CD4-positive, alpha-beta T cell (primary cell): ENCODE data around the gene AHCYL1. TPM values are rescaled to one million over a fixed set of nuclear protein-coding genes. Genes with fewer than 3 reads are reported as not detected.

Experiments used
- ATAC-seq: fragments of 200-7000 bp; cut with Tn5 transposase; one replicate; pipeline ENCODE4 v1.10.0; 2022; ENCODE audit warnings: mild to moderate bottlenecking; ENCODE audit not compliant: poor library complexity
- CTCF ChIA-PET: fragments of 350-600 bp; sonication (Branson Sonifier 250); formaldehyde crosslinking; loops from one replicate; lab custom pipeline; 2021; ENCODE audit warnings: antibody characterized with exemption, inconsistent platforms; lab: Charles Lee
- POLR2A ChIA-PET: fragments of 350-600 bp; sonication (Branson Sonifier 250); formaldehyde crosslinking; loops from one replicate; lab custom pipeline; 2021; ENCODE audit warnings: antibody characterized with exemption, inconsistent platforms; lab: Charles Lee
- DNase-seq, 14 experiments: peaks; one replicate each; pipeline ENCODE4 v3.0.0-alpha.2; 2013 to 2020; ENCODE audit warnings: mixed read lengths in 2 of 14
- H3K27ac ChIP-seq, 2 donors: one replicate each; pipeline versions ENCODE4 v1.5.1 to v1.7.0; 2013; ENCODE audit warnings: low read length in 2 of 2, low read depth in 1 of 2, mild to moderate bottlenecking in 1 of 2
- H3K27me3 ChIP-seq, 2 experiments: 1 replicate in 1 of 2; 2 replicates in 1 of 2; pipeline versions ENCODE4 v1.6.1 to v1.7.0; 2013; ENCODE audit warnings: low read length in 2 of 2, control low read depth in 1 of 2, mild to moderate bottlenecking in 1 of 2, moderate library complexity in 1 of 2; ENCODE audit not compliant: insufficient read depth in 2 of 2, control insufficient read depth in 1 of 2
- H3K36me3 ChIP-seq: one replicate; pipeline ENCODE4 v1.6.1; 2013; ENCODE audit warnings: low read length, control low read depth; ENCODE audit not compliant: insufficient read depth
- H3K4me1 ChIP-seq: one replicate; pipeline ENCODE4 v1.6.1; 2013; ENCODE audit warnings: low read length, control low read depth; ENCODE audit not compliant: insufficient read depth
- H3K4me3 ChIP-seq: one replicate; pipeline ENCODE4 v1.5.1; 2013; ENCODE audit warnings: mild to moderate bottlenecking, low read length, moderate library complexity
- H3K9me3 ChIP-seq, 2 experiments: 1 replicate in 1 of 2; 2 replicates in 1 of 2; pipeline versions ENCODE4 v1.6.1 to v1.7.0; 2013; ENCODE audit warnings: low read length in 2 of 2, mild to moderate bottlenecking in 2 of 2, control low read depth in 1 of 2, moderate library complexity in 1 of 2; ENCODE audit not compliant: control insufficient read depth in 1 of 2, insufficient read depth in 1 of 2
- H3K27ac Mint-ChIP-seq: one replicate; pipeline ENCODE4 v1.8.0; 2020; ENCODE audit warnings: mixed read lengths
- H3K27me3 Mint-ChIP-seq: one replicate; pipeline ENCODE4 v1.8.0; 2021; ENCODE audit warnings: mixed read lengths
- H3K36me3 Mint-ChIP-seq: one replicate; pipeline ENCODE4 v1.8.0; 2021; ENCODE audit warnings: low read depth, mixed read lengths
- H3K4me1 Mint-ChIP-seq: one replicate; pipeline ENCODE4 v1.8.0; 2021; ENCODE audit warnings: low read depth, mixed read lengths
- H3K4me3 Mint-ChIP-seq: one replicate; pipeline ENCODE4 v1.8.0; 2020; ENCODE audit warnings: mild to moderate bottlenecking, mixed read lengths
- H3K9me3 Mint-ChIP-seq: one replicate; pipeline ENCODE4 v1.8.0; 2020; ENCODE audit warnings: mixed read lengths
- intact Hi-C, 2 experiments: fragments of 100-400 bp; cut with DNase I in 1 of 2; cut with micrococcal nuclease in 1 of 2; formaldehyde crosslinking; loops; one replicate each; pipeline versions ENCODE4 v1.15.1 to v1.9.0; 2023 to 2025; cut with DNase I, micrococcal nuclease
- total RNA-seq, 174 experiments: library from RNA in 2 of 174; stranded (reverse) in 2 of 174; gene quantifications; one replicate each; pipeline ENCODE4 v1.2.3 and lab custom pipeline; 2021 to 2026
- TF ChIP-seq, protein P1 (sequence below): fragments of 200-600 bp; IDR thresholded peaks from one replicate; pipeline ENCODE4 v1.8.0; 2022; ENCODE audit warnings: antibody characterized with exemption, mild to moderate bottlenecking

The AHCYL1 gene
- total RNA-seq, 2 experiments from 2014 or later: 6.9 to 8.4 TPM

DNA sequence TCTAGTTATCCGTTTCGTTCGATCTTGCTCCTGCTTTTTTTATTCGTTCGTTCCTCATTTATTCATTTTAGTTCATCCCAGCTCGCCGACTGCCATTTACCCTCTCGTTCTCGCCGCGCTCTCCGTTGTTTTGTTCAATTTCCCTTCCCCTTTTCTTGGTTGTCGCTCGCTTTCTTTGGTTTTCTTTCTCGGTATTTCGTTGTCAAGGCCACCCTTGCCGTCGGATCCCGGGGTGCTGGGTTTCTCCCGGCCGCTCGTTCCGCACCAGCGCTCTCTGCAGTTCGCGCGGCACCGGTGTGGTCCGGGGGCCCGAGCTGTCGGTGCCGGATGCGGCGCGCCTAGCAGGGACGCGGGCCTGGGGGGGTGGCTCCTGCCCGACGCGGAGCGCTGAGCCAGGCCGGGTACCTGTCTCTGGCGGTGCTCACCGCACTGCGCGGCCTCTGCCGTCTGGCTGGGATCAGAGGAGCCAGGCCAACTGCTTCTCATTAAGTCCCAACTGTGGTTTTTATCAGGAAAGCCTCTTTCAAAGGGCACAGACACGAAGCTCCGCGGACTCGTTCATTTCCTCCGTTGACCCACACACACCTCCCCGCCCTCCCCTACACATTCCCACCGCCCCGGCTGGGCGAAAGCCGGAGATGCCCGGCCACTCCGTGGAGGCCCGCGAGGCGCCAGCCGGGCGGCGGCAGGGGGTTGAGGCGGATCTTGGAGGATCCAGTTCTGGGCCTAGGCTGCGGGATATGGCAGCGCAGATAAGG lies 84.3 kb downstream of the AHCYL1 start:
- no peak overlapping the region for H3K27ac ChIP-seq
- TF ChIP-seq, protein P1, sequence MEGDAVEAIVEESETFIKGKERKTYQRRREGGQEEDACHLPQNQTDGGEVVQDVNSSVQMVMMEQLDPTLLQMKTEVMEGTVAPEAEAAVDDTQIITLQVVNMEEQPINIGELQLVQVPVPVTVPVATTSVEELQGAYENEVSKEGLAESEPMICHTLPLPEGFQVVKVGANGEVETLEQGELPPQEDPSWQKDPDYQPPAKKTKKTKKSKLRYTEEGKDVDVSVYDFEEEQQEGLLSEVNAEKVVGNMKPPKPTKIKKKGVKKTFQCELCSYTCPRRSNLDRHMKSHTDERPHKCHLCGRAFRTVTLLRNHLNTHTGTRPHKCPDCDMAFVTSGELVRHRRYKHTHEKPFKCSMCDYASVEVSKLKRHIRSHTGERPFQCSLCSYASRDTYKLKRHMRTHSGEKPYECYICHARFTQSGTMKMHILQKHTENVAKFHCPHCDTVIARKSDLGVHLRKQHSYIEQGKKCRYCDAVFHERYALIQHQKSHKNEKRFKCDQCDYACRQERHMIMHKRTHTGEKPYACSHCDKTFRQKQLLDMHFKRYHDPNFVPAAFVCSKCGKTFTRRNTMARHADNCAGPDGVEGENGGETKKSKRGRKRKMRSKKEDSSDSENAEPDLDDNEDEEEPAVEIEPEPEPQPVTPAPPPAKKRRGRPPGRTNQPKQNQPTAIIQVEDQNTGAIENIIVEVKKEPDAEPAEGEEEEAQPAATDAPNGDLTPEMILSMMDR: no peak
- ChIA-PET POLR2A (interaction anchor here (1.4 kb wide), 1 partner anchor 13 kb away, joined by 4 read pairs; no protein-coding TSS in a partner anchor), CTCF (interaction anchor here (0.6 to 1.1 kb wide), 2 partner anchors 15 to 19 kb away, joined by 4 read pairs; no protein-coding TSS in a partner anchor)
- no peaks in the 10 kb centered on the region for H3K36me3 Mint-ChIP-seq
- H3K4me1 Mint-ChIP-seq: peaks cover 17% of the 10 kb centered on the region
- peaks cover 0 to 26% of the 10 kb centered on the region in 2 experiments for H3K9me3 ChIP-seq
- H3K4me1 ChIP-seq: peaks cover 32% of the 10 kb centered on the region
- ATAC-seq: peak; percentile 66
- no peaks in the 10 kb centered on the region for H3K9me3 Mint-ChIP-seq
- intact Hi-C loops: no loop called here
- DNase-seq: peak in 6 of 14 experiments; percentile 15 to 58 (median 34)
- peaks cover 51 to 65% of the 10 kb centered on the region in 2 experiments for H3K27me3 ChIP-seq
- H3K27me3 Mint-ChIP-seq: peaks cover 79% of the 10 kb centered on the region
- peak overlapping the region; percentile 62 for H3K4me3 Mint-ChIP-seq
- H3K36me3 ChIP-seq: no peaks in the 10 kb centered on the region
- H3K4me3 ChIP-seq: no peak overlapping the region
- H3K27ac Mint-ChIP-seq: no peak overlapping the region

DNA sequence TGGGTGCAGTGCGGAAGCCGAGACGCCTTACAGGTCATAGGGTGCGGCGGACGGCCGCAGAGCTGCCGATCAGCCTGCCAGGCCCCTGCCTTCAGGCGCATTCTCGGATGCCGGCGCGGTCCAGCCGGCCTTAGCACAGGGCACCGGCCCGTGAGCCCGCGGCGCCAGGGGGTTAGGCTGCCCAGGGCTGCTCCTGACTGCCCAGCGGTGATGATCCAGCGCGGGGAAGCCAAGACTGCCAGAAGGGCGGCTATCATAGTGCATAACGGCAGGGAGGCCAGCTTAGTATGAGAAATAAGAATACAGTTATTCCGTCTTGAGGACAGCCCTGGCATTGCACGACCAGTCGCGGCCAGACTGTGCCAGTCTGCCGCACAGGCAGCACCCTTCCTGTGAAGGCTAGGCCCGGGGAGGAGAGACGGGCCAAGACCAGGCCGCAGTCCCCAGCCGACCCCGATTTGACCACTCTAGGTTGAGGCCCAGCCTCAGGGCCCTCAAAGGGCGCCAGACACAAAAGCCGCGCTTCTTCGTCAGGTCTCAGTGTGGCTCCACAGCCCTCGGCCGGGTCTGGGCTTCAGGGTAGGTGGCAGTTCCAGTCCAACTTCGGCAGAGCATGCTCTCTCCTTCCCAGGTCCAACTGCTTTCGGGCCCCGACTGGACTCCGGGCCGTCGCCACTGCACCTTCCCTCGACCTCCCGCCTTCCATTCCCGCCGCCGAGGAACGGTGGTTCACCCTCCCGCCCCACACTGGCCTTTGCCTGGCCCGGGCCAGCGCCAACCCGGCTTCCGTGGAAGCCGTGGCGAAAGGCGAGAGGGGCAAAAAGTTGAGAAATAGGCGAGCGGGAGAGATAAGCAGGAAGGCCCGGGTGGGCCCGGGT lies 85.1 kb downstream of the AHCYL1 start:
- peak; percentile 21 for ATAC-seq
- H3K9me3 Mint-ChIP-seq: no peaks in the 10 kb centered on the region
- peaks cover 17% of the 10 kb centered on the region for H3K4me1 Mint-ChIP-seq
- no peak overlapping the region for H3K27ac Mint-ChIP-seq
- Histone ChIP-seq H3K9me3 (peaks cover 0 to 26% of the 10 kb centered on the region in 2 experiments), H3K4me1 (peaks cover 32% of the 10 kb centered on the region), H3K4me3 (no peak overlapping the region), H3K36me3 (no peaks in the 10 kb centered on the region), H3K27me3 (peaks cover 51 to 65% of the 10 kb centered on the region in 2 experiments), H3K27ac (no peak overlapping the region)
- peak in 1 of 14 experiments; percentile 25 for DNase-seq
- no peaks in the 10 kb centered on the region for H3K36me3 Mint-ChIP-seq
- ChIA-PET CTCF (interaction anchor here (0.6 kb wide), 1 partner anchor 16 kb away, joined by 4 read pairs; no protein-coding TSS in a partner anchor), POLR2A (interaction anchor here (1.4 kb wide), 1 partner anchor 12 kb away, joined by 4 read pairs; no protein-coding TSS in a partner anchor)
- H3K4me3 Mint-ChIP-seq: peak overlapping the region; percentile 45
- H3K27me3 Mint-ChIP-seq: peaks cover 87% of the 10 kb centered on the region
- TF ChIP-seq, protein P1: no peak
- intact Hi-C loops: no loop called here

DNA sequence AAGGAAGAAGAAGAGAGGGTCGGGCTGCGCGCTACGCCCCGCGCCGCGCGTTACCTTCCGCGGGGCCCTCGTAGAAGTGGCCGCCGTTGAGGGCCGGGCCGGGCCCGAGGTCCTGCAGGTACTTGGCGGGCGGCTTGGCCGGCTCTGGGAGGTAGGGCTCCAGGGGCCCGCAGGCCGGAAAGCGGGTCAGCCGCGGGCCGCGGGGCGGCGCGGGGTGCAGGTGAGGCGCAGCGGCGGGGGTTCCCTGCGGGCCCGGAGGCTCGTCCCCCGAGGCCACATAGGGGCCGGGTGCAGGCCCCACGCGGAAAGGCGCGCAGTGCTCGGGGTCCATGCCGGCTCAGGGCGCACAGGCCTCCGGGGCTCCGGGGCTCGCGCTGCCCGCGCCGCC lies 85.7 kb downstream of the AHCYL1 start:
- H3K4me3 ChIP-seq: no peak overlapping the region
- Mint-ChIP-seq H3K4me1 (peaks cover 17% of the 10 kb centered on the region), H3K36me3 (no peaks in the 10 kb centered on the region), H3K9me3 (no peaks in the 10 kb centered on the region), H3K27ac (no peak overlapping the region), H3K27me3 (peaks cover 90% of the 10 kb centered on the region), H3K4me3 (no peak overlapping the region)
- DNase-seq (no peak), ATAC-seq (no peak)
- H3K27ac ChIP-seq: no peak overlapping the region
- no peaks in the 10 kb centered on the region for H3K36me3 ChIP-seq
- intact Hi-C loops: no loop called here
- POLR2A ChIA-PET: no interaction called here
- TF ChIP-seq, protein P1: no peak
- peaks cover 0 to 26% of the 10 kb centered on the region in 2 experiments for H3K9me3 ChIP-seq
- CTCF ChIA-PET: interaction anchor here (1.6 kb wide), 1 partner anchor 10 kb away, joined by 5 read pairs; no protein-coding TSS in a partner anchor
- peaks cover 51 to 65% of the 10 kb centered on the region in 2 experiments for H3K27me3 ChIP-seq
- H3K4me1 ChIP-seq: peaks cover 32% of the 10 kb centered on the region
